Measurements from ENCODE around the gene METAP2. TPM values are rescaled to one million over a fixed set of nuclear protein-coding genes. Genes with fewer than 3 reads are reported as not detected.

Gene METAP2
- 163 and 198 TPM in 2 replicates for total RNA-seq (2014; rRNA removed; shearing (Covaris generic))

GRCh38 chr12:95473884-95474659 lies at the start of gene METAP2:
Gene METAP2 (plus strand): TSS chr12:95474152. CDS start chr12:95474180, 28 bp downstream.

GRCh38 chr12:95551305-95551704 lies 77.4 kb downstream of the METAP2 start, which contains the start of gene USP44:
Gene USP44 (minus strand): TSS chr12:95551476. CDS start chr12:95534256, 17,220 bp downstream.

Small RNAs within 50 kb of the gene (small RNA-seq; reads per million reads assigned to genes)
- gene RNU6-735P, result not detected

Other genes starting within 250 kb of the METAP2 start
- 0.24 and 0.45 TPM in 2 replicates for gene USP44, start 77.3 kb downstream of the METAP2 start, total RNA-seq (2014; rRNA removed; shearing (Covaris generic))

All from A375 (cell line).